IMR-90 (cell line): ENCODE data around the gene C12orf75. TPM values are rescaled to one million over a fixed set of nuclear protein-coding genes. Genes with fewer than 3 reads are reported as not detected.

Experiments used
- ATAC-seq: fragments of 200-7000 bp; cut with Tn5 transposase; 2 replicates; pipeline ENCODE4 v1.9.1; 2020; ENCODE audit warnings: low read depth, mild to moderate bottlenecking, moderate library complexity
- BruUV-seq: library from RNA; stranded (reverse); fragments of 400-500 nt; replicated peaks from 2 replicates; lab custom pipeline; 2021; lab: Mats Ljungman, UMichigan
- CTCF ChIA-PET: fragments of 300-600 bp; formaldehyde crosslinking; extraction: SDS; loops from one replicate; lab custom pipeline; 2021; ENCODE audit warnings: antibody characterized with exemption; lab: Yijun Ruan, JAX
- POLR2A ChIA-PET: fragments of 300-600 bp; sonication (Branson Sonifier 250); formaldehyde crosslinking; loops from one replicate; lab custom pipeline; 2022; ENCODE audit warnings: antibody characterized with exemption; ENCODE audit not compliant: unreplicated experiment; lab: Charles Lee
- DNase-seq: peaks from one replicate; pipeline ENCODE4 v3.0.0; 2013
- H2AFZ ChIP-seq: replicated peaks from 2 replicates; pipeline ENCODE3; 2013; ENCODE audit warnings: low read length, mild to moderate bottlenecking; ENCODE audit not compliant: poor library complexity
- H2AK5ac ChIP-seq: 2 replicates; pipeline ENCODE4 v1.6.1; 2013; ENCODE audit warnings: low read depth, low read length, inconsistent platforms
- H2AK9ac ChIP-seq: replicated peaks from 2 replicates; pipeline ENCODE3; 2013; ENCODE audit warnings: mild to moderate bottlenecking, low read depth, low read length, moderate library complexity; ENCODE audit not compliant: poor library complexity
- H2BK120ac ChIP-seq: 2 replicates; pipeline ENCODE4 v1.6.1; 2013; ENCODE audit warnings: low read depth, low read length, inconsistent platforms
- H2BK15ac ChIP-seq: 3 replicates; pipeline ENCODE4 v1.6.1; 2013; ENCODE audit warnings: low read depth, low read length, inconsistent platforms
- H2BK20ac ChIP-seq: 2 replicates; pipeline ENCODE4 v1.6.1; 2013; ENCODE audit warnings: low read depth, mild to moderate bottlenecking, inconsistent platforms, low read length, moderate library complexity
- H2BK5ac ChIP-seq: 2 replicates; pipeline ENCODE4 v1.6.1; 2013; ENCODE audit warnings: mild to moderate bottlenecking, low read depth, low read length, inconsistent platforms; ENCODE audit not compliant: poor library complexity, severe bottlenecking
- H3K14ac ChIP-seq: replicated peaks from 2 replicates; pipeline ENCODE4 v1.6.1; 2013; ENCODE audit warnings: low read depth, low read length, inconsistent platforms
- H3K18ac ChIP-seq: 2 replicates; pipeline ENCODE4 v1.6.1; 2013; ENCODE audit warnings: low read depth, low read length, control low read depth
- H3K23ac ChIP-seq: 2 replicates; pipeline ENCODE4 v1.6.1; 2013; ENCODE audit warnings: low read depth, low read length, inconsistent platforms
- H3K27ac ChIP-seq: 2 replicates; pipeline ENCODE4 v1.5.1; 2013; ENCODE audit warnings: mild to moderate bottlenecking, control low read depth, low read length; ENCODE audit not compliant: insufficient read depth
- H3K27me3 ChIP-seq: 2 replicates; pipeline ENCODE4 v1.6.1; 2013; ENCODE audit warnings: low read length; ENCODE audit not compliant: control insufficient read depth, insufficient read depth
- H3K36me3 ChIP-seq: 2 replicates; pipeline ENCODE4 v1.6.1; 2013; ENCODE audit warnings: low read length, mixed read lengths; ENCODE audit not compliant: control insufficient read depth, insufficient read depth
- H3K4ac ChIP-seq: 2 replicates; pipeline ENCODE4 v1.6.1; 2013; ENCODE audit warnings: low read depth, low read length, inconsistent platforms
- H3K4me1 ChIP-seq: 2 replicates; pipeline ENCODE4 v1.6.1; 2013; ENCODE audit warnings: low read length, mixed read lengths; ENCODE audit not compliant: control insufficient read depth, insufficient read depth
- H3K4me2 ChIP-seq: 2 replicates; pipeline ENCODE4 v1.6.1; 2013; ENCODE audit warnings: low read depth, mild to moderate bottlenecking, control low read depth, low read length, moderate library complexity
- H3K4me3 ChIP-seq: 2 replicates; pipeline ENCODE4 v1.5.1; 2013; ENCODE audit warnings: low read depth, mild to moderate bottlenecking, control low read depth, low read length, moderate library complexity; ENCODE audit not compliant: insufficient read depth
- H3K56ac ChIP-seq: 2 replicates; pipeline ENCODE4 v1.6.1; 2013; ENCODE audit warnings: low read length, inconsistent platforms; ENCODE audit not compliant: insufficient read depth; ENCODE audit errors: extremely low read depth
- H3K79me1 ChIP-seq, 2 experiments: 2 replicates each; pipeline ENCODE4 v1.6.1; 2013; ENCODE audit warnings: low read length in 2 of 2, inconsistent platforms in 1 of 2, low read depth in 1 of 2
- H3K9ac ChIP-seq: 2 replicates; pipeline ENCODE4 v1.6.1; 2013; ENCODE audit warnings: low read depth, low read length, control low read depth
- H3K9me1 ChIP-seq: 2 replicates; pipeline ENCODE4 v1.6.1; 2013; ENCODE audit warnings: low read length, inconsistent platforms; ENCODE audit not compliant: insufficient read depth
- H3K9me3 ChIP-seq: 2 replicates; pipeline ENCODE4 v1.6.1; 2013; ENCODE audit warnings: low read length; ENCODE audit not compliant: control insufficient read depth, insufficient read depth
- H4K20me1 ChIP-seq: 2 replicates; pipeline ENCODE4 v1.6.1; 2013; ENCODE audit warnings: low read length, inconsistent platforms; ENCODE audit not compliant: insufficient read depth
- H4K5ac ChIP-seq: 2 replicates; pipeline ENCODE4 v1.6.1; 2013; ENCODE audit warnings: mild to moderate bottlenecking, low read depth, low read length, control low read depth
- H4K8ac ChIP-seq, 2 experiments: 2 replicates each; pipeline ENCODE4 v1.6.1; 2013; ENCODE audit warnings: low read depth in 2 of 2, low read length in 2 of 2, control low read depth in 1 of 2, inconsistent platforms in 1 of 2
- H4K91ac ChIP-seq: 2 replicates; pipeline ENCODE4 v1.6.1; 2013; ENCODE audit warnings: low read depth, low read length, inconsistent platforms; ENCODE audit not compliant: insufficient read depth
- FOS ChIP-seq: fragments of 150-350 bp; IDR thresholded peaks from 2 replicates; pipeline ENCODE4 v1.6.1; 2016; ENCODE audit warnings: low read depth, low read length
- NFE2L2 ChIP-seq: fragments of 150-350 bp; IDR thresholded peaks from 2 replicates; pipeline ENCODE4 v1.6.1; 2016; ENCODE audit warnings: low read depth, mild to moderate bottlenecking, low read length
- WGBS, 2 experiments: methylation state at CpG; one replicate each; pipeline versions ENCODE4 v1.1.5 to v1.1.7; 2013; ENCODE audit warnings: missing lambda C conversion rate in 2 of 2; ENCODE audit not compliant: insufficient read length in 1 of 2; ENCODE audit errors: extremely low coverage in 2 of 2; 5-methylcytosine and 5-hydroxymethylcytosine counted together
- dilution Hi-C: fragments of 300-500 bp; cut with HindIII; formaldehyde crosslinking; loops from one replicate; pipeline ENCODE4 v1.14.3; 2018; ENCODE audit warnings: low sequenced_read_pairs; ENCODE audit not compliant: unreplicated experiment
- in situ Hi-C: fragments of 300-500 bp; cut with MboI; formaldehyde crosslinking; loops from 3 replicates; pipeline ENCODE4 v1.14.3; 2019; ENCODE audit warnings: low sequenced_read_pairs, inconsistent platforms, mixed read lengths
- intact Hi-C: fragments of 100-400 bp; cut with micrococcal nuclease; formaldehyde crosslinking; loops from 2 replicates; pipeline ENCODE4 v1.10.0; 2022
- polyA plus RNA-seq, 3 experiments: library from polyadenylated mRNA; depleted of rRNA; stranded (reverse); fragments of >200 nt; gene quantifications; 2 replicates each; pipeline ENCODE4 v1.2.3, GENCODE V29; 2012; ENCODE audit warnings: low replicate concordance in 1 of 3
- total RNA-seq: library from RNA; depleted of rRNA; stranded (reverse); fragments of >200 nt; gene quantifications from 2 replicates; pipeline ENCODE4 v1.2.3, GENCODE V29; 2012
- TF ChIP-seq, protein P1 (sequence below): conservative IDR thresholded peaks from 2 replicates; pipeline ENCODE4 v1.5.1; 2012; ENCODE audit warnings: mild to moderate bottlenecking, low read depth, low read length, improper control_type of control experiment

The C12orf75 gene
- total and polyA plus RNA-seq, 2 of the 4 experiments (the other 2 are of a cell fraction): 145 to 278 TPM

DNA sequence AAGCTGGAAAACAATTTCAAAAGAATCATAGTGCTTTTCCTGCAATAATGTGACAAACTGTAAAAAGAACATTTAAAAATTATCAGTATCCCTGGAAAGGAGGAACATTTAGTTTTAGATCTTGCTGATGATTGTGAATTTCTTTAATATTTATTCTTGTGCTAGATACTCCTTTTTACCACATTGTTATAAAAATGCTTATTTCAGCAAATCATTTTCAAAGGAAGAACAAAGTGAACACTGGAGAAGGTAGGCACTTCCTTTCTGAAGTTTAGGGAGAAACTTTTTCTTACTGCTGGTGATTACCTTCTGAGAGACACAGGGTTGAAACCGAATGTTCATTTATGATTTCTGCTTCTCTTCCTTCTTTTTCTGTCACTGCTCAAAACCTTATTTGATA, 45.1 kb upstream of the C12orf75 start:
- Histone ChIP-seq H2BK5ac (no peak overlapping the region), H3K9me3 (no peaks in the 10 kb centered on the region), H2BK20ac (no peak overlapping the region), H2AK9ac (no peak overlapping the region), H3K27me3 (no peaks in the 10 kb centered on the region), H3K56ac (no peak overlapping the region), H3K14ac (no peak overlapping the region), H2AK5ac (no peak overlapping the region), H3K36me3 (no peaks in the 10 kb centered on the region), H2BK15ac (no peak overlapping the region), H2BK120ac (no peak overlapping the region), H3K4me3 (no peak overlapping the region), H3K4me2 (no peak overlapping the region), H3K9ac (no peak overlapping the region), H3K4ac (no peak overlapping the region), H3K4me1 (no peaks in the 10 kb centered on the region; the same call in 1 of the 2 replicates), H4K5ac (no peak overlapping the region), H3K23ac (no peak overlapping the region), H3K27ac (no peak overlapping the region), H4K20me1 (no peaks in the 10 kb centered on the region), H4K91ac (no peak overlapping the region), H4K8ac (no peak overlapping the region), H2AFZ (no peak overlapping the region), H3K18ac (no peak overlapping the region), H3K9me1 (0 out of 2 replicates have a peak, but pooled peaks cover 4% of the 10 kb centered on the region), H3K79me1 (no peaks in the 10 kb centered on the region)
- CTCF ChIA-PET: no interaction called here
- DNase-seq: no peak
- TF ChIP-seq NFE2L2: no peak
- no peak for TF ChIP-seq FOS
- TF ChIP-seq, protein P1, sequence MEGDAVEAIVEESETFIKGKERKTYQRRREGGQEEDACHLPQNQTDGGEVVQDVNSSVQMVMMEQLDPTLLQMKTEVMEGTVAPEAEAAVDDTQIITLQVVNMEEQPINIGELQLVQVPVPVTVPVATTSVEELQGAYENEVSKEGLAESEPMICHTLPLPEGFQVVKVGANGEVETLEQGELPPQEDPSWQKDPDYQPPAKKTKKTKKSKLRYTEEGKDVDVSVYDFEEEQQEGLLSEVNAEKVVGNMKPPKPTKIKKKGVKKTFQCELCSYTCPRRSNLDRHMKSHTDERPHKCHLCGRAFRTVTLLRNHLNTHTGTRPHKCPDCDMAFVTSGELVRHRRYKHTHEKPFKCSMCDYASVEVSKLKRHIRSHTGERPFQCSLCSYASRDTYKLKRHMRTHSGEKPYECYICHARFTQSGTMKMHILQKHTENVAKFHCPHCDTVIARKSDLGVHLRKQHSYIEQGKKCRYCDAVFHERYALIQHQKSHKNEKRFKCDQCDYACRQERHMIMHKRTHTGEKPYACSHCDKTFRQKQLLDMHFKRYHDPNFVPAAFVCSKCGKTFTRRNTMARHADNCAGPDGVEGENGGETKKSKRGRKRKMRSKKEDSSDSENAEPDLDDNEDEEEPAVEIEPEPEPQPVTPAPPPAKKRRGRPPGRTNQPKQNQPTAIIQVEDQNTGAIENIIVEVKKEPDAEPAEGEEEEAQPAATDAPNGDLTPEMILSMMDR: no peak
- no TSS peak for BruUV-seq
- ATAC-seq: no peak
- POLR2A ChIA-PET: no interaction called here
- no CpG with 5 or more reads among the region's 1 CpG for WGBS, 2 experiments
- in situ Hi-C loops: no loop called here
- dilution Hi-C loops: no loop called here
- intact Hi-C loops: no loop called here
